Activated CD4-positive, alpha-beta T cell treated with anti-CD3 and anti-CD28 coated beads, Interleukin-2, amount 50 U/mL, for 1 hour (primary cell): Measurements from ENCODE around the gene FHIP2A.

Experiments
- DNase-seq: peaks from one replicate; pipeline ENCODE4 v3.0.0-alpha.2; 2020

Gene FHIP2A

GRCh38 chr10:114862456-114862855, 40.9 kb downstream of the FHIP2A start:
- no peak for DNase-seq

- no peak for DNase-seq
These were observed 45.8 kb downstream of the FHIP2A start for GRCh38 chr10:114867365-114867764.

GRCh38 chr10:114868870-114869519, 47.4 kb downstream of the FHIP2A start:
- no peak for DNase-seq

- no peak for DNase-seq
These were observed 47.9 kb downstream of the FHIP2A start for GRCh38 chr10:114869520-114869892.

GRCh38 chr10:114870486-114870885, 48.9 kb downstream of the FHIP2A start:
- DNase-seq, result no peak

GRCh38 chr10:114871379-114871778, 49.8 kb downstream of the FHIP2A start:
- no peak for DNase-seq
